Iris pigment epithelial cell (primary cell): ENCODE measurements around the gene LCT.
"Not testable (repeated sequence)": the region's sequence is repeated elsewhere in the genome, so short reads cannot be mapped to it uniquely, and the experiment has no call there.

Source experiments
- DNase-seq: peaks from one replicate; pipeline ENCODE4 v3.0.0-alpha.2; 2011; ENCODE audit warnings: low read depth

Gene LCT

GRCh38 chr2:135831180-135831812 is 5.7 kb downstream of the LCT start:
- DNase-seq = no peak

GRCh38 chr2:135829378-135830135 is 7.4 kb downstream of the LCT start:
- DNase-seq = no peak

- no peak for DNase-seq
Measured at GRCh38 chr2:135826544-135826943, 10.4 kb downstream of the LCT start.

- no peak for DNase-seq
Measured at GRCh38 chr2:135825550-135826176, 11.3 kb downstream of the LCT start.

- DNase-seq = no peak
Measured at GRCh38 chr2:135825131-135825530, 11.9 kb downstream of the LCT start.

GRCh38 chr2:135822855-135823254 is 14.1 kb downstream of the LCT start:
- DNase-seq = no peak

- DNase-seq = no peak
Measured at GRCh38 chr2:135821190-135821589, 15.8 kb downstream of the LCT start.

- DNase-seq = peak; percentile 57
Measured at GRCh38 chr2:135820003-135820618, 16.9 kb downstream of the LCT start.

GRCh38 chr2:135818937-135819610 is 17.9 kb downstream of the LCT start:
- DNase-seq = peak; percentile 61

- DNase-seq = no peak
Measured at GRCh38 chr2:135817951-135818350, 19.0 kb downstream of the LCT start.

- no peak for DNase-seq
Measured at GRCh38 chr2:135817466-135817865, 19.5 kb downstream of the LCT start.

GRCh38 chr2:135815269-135815668 is 21.7 kb downstream of the LCT start:
- no peak for DNase-seq

- no peak for DNase-seq
Measured at GRCh38 chr2:135812907-135813511, 24.0 kb downstream of the LCT start.

GRCh38 chr2:135807874-135808273 is 29.1 kb downstream of the LCT start:
- not testable (repeated sequence) for DNase-seq

- no peak for DNase-seq
Measured at GRCh38 chr2:135803278-135803677, 33.7 kb downstream of the LCT start.

GRCh38 chr2:135802350-135802749 is 34.6 kb downstream of the LCT start:
- DNase-seq = no peak

- no peak for DNase-seq
Measured at GRCh38 chr2:135800513-135801460, 36.2 kb downstream of the LCT start.

GRCh38 chr2:135799738-135800137 is 37.2 kb downstream of the LCT start:
- no peak for DNase-seq

- peak; percentile 47 for DNase-seq
Measured at GRCh38 chr2:135798762-135799161, 38.2 kb downstream of the LCT start.

GRCh38 chr2:135798275-135798705 is 38.7 kb downstream of the LCT start:
- no peak for DNase-seq
